Mucosa of descending colon (tissue), 3 donors: ENCODE data around the gene SPTBN2. TPM values are rescaled to one million over a fixed set of nuclear protein-coding genes. Genes with fewer than 3 reads are reported as not detected.

Source experiments
- ATAC-seq: fragments of 200-7000 bp; cut with Tn5 transposase; one replicate; pipeline ENCODE4 v1.9.1; 2020; ENCODE audit warnings: mild to moderate bottlenecking, moderate library complexity
- DNase-seq, 3 donors: peaks; one replicate each; pipeline ENCODE4 v3.0.0-alpha.2; 2020
- H3K36me3 ChIP-seq: fragments of 200-600 bp; one replicate; pipeline ENCODE4 v1.8.0; 2021; ENCODE audit warnings: low read depth, mild to moderate bottlenecking
- H3K4me1 ChIP-seq: fragments of 200-600 bp; one replicate; pipeline ENCODE4 v1.8.0; 2021; ENCODE audit warnings: low read depth, mild to moderate bottlenecking
- H3K4me3 ChIP-seq: fragments of 200-600 bp; one replicate; pipeline ENCODE4 v1.8.0; 2021; ENCODE audit warnings: mild to moderate bottlenecking
- H3K9me3 ChIP-seq: fragments of 200-600 bp; one replicate; pipeline ENCODE4 v1.8.0; 2021; ENCODE audit warnings: mild to moderate bottlenecking
- intact Hi-C, 2 donors: fragments of 100-400 bp; cut with DNase I in 1 of 2; cut with micrococcal nuclease in 1 of 2; formaldehyde crosslinking; loops; one replicate each; pipeline versions ENCODE4 v1.11.0 to v1.11.1; 2022; cut with DNase I, micrococcal nuclease
- total RNA-seq, 3 donors: library from RNA; stranded (reverse); fragmentation: NEBNext Ultra II Directional in 2 of 3; extraction: Animal tissue kit (Norgen Biotek cat#: 25700) in 2 of 3; gene quantifications; one replicate each; pipeline versions ENCODE4 v1.2.1 to v1.2.4, GENCODE V29; 2021 to 2023
- TF ChIP-seq, protein P1 (sequence below): fragments of 200-600 bp; IDR thresholded peaks from one replicate; pipeline ENCODE4 v1.8.0; 2022; ENCODE audit warnings: antibody characterized with exemption, mild to moderate bottlenecking
- donor health status: DM: no; HTN: no; CAD: no; lungs with moderate emphysema.
- donor health status: DM: no; HTN: no; CAD: no.
- donor health status: DM: no; HTN: yes; CAD: no.

The SPTBN2 gene
- total RNA-seq, 3 donors from 2014 or later, result 3.7 to 10.0 (median 6.3) TPM

DNA sequence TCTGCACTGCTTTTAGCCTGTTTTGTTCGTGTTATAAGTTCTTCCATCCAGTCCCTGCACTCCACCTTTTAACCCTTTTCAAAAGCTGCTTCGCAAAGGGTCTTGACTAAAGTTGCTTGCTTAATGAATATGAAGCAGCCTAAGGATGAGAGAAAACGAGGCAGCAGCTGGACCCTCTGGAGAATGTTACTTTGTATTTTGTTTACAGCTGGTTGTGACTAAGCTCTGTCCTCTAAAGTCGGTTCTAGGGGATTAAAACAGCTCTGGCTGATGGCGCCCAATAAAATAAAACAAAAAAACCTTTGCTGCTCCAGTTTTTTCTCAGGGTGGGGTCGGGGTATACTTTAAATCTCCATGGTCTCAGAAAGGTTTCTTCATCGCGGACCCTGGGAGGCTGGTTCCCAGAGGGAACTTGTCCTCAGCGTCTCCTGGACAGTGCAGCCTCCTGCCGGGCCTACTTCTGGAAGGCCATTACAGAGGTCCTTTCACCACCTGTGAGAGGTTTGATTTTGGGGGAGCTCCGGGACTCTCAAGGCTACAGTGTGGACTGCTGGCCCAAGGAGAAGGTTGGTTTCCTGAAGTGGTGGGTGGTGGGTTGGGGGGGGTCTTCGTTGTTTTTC, 91.3 kb downstream of the SPTBN2 start:
- ATAC-seq (peak; percentile 5), DNase-seq (no peak)
- no peaks in the 10 kb centered on the region for H3K36me3 ChIP-seq
- H3K9me3 ChIP-seq, result no peaks in the 10 kb centered on the region
- TF ChIP-seq, protein P1, sequence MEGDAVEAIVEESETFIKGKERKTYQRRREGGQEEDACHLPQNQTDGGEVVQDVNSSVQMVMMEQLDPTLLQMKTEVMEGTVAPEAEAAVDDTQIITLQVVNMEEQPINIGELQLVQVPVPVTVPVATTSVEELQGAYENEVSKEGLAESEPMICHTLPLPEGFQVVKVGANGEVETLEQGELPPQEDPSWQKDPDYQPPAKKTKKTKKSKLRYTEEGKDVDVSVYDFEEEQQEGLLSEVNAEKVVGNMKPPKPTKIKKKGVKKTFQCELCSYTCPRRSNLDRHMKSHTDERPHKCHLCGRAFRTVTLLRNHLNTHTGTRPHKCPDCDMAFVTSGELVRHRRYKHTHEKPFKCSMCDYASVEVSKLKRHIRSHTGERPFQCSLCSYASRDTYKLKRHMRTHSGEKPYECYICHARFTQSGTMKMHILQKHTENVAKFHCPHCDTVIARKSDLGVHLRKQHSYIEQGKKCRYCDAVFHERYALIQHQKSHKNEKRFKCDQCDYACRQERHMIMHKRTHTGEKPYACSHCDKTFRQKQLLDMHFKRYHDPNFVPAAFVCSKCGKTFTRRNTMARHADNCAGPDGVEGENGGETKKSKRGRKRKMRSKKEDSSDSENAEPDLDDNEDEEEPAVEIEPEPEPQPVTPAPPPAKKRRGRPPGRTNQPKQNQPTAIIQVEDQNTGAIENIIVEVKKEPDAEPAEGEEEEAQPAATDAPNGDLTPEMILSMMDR, result no peak
- H3K4me3 ChIP-seq, result peak overlapping the region; percentile 76
- intact Hi-C loops, result no loop called here
- peaks cover 44% of the 10 kb centered on the region for H3K4me1 ChIP-seq

DNA sequence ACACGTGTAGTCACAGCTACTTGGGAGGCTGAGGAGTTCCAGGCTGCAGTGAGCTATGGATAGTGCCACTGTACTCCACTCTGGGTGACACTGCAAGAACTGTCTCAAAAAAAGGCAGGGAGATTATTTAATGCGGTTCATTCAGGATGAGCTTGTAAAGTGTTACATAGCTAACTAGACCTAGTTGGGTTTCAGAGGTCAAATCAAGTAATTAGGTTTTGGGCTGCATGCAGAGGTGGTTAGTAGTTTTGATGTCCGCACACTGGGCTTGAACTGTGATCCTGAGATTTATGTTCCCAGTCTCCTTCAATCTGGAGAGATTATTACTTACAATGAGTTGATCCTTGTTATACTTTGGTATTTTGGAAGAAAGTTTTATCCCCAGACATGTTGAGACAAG, 92.6 kb downstream of the SPTBN2 start:
- Histone ChIP-seq H3K4me1 (peaks cover 31% of the 10 kb centered on the region), H3K36me3 (no peaks in the 10 kb centered on the region), H3K4me3 (no peak overlapping the region), H3K9me3 (no peaks in the 10 kb centered on the region)
- TF ChIP-seq, protein P1, result no peak
- intact Hi-C loops, result no loop called here
- no peak for DNase-seq
- no peak for ATAC-seq

Other genes starting within 250 kb of the SPTBN2 start
- gene DPP3, start 248.8 kb downstream of the SPTBN2 start, total RNA-seq, result 10 to 100 TPM; 37.9 to 92.2 (median 75.5) TPM
- gene BBS1, start 218.6 kb downstream of the SPTBN2 start, total RNA-seq, result 10 to 100 TPM; 27.7 to 49.3 (median 35.4) TPM
- gene ZDHHC24, start 183.2 kb downstream of the SPTBN2 start, total RNA-seq, result 10 to 100 TPM in 2 of 3 donors, 1 to 10 TPM in 1; 9.1 to 11.8 (median 10.4) TPM
- gene ACTN3, start 182.3 kb downstream of the SPTBN2 start, total RNA-seq, result under 1 TPM in 1 of 3 donors, not detected in 2; 0.09 TPM
- gene CTSF, start 160.6 kb downstream of the SPTBN2 start, total RNA-seq, result 10 to 100 TPM in 1 of 3 donors, 1 to 10 TPM in 2; 5.8 to 84.3 (median 8.3) TPM
- gene CCDC87, start 136.2 kb downstream of the SPTBN2 start, total RNA-seq, result under 1 TPM; 0.32 to 0.63 (median 0.58) TPM
- gene CCS, start 136.0 kb downstream of the SPTBN2 start, total RNA-seq, result 10 to 100 TPM; 34.9 to 50.7 (median 42.2) TPM
- 10 to 100 TPM; 63.8 to 87.0 (median 72.6) TPM for gene RBM14, start 112.6 kb downstream of the SPTBN2 start, total RNA-seq
- gene RBM4, start 90.5 kb downstream of the SPTBN2 start, total RNA-seq, result 100 to 1,000 TPM; 101 to 125 (median 104) TPM
- gene RBM4B, start 51.3 kb downstream of the SPTBN2 start, total RNA-seq, result 10 to 100 TPM; 16.7 to 22.7 (median 16.7) TPM
- gene RCE1, start 114.2 kb upstream of the SPTBN2 start, total RNA-seq, result 10 to 100 TPM; 24.9 to 27.2 (median 27.2) TPM
- gene LRFN4, start 127.8 kb upstream of the SPTBN2 start, total RNA-seq, result 10 to 100 TPM; 20.3 to 29.1 (median 27.8) TPM
- 10 to 100 TPM; 20.0 to 43.8 (median 43.3) TPM for gene PC, start 229.2 kb upstream of the SPTBN2 start, total RNA-seq
- gene C11orf86, start 246.1 kb upstream of the SPTBN2 start, total RNA-seq, result 10 to 100 TPM; 26.9 to 51.5 (median 38.3) TPM